GM19438 (cell line): Measurements from ENCODE around the gene DHRS11.

Experiments
- ATAC-seq: cut with Tn5 transposase; IDR thresholded peaks from one replicate; pipeline ENCODE4 v1.9.1; 2021; ENCODE audit warnings: low read depth; ENCODE audit not compliant: unreplicated experiment

The DHRS11 gene

DNA sequence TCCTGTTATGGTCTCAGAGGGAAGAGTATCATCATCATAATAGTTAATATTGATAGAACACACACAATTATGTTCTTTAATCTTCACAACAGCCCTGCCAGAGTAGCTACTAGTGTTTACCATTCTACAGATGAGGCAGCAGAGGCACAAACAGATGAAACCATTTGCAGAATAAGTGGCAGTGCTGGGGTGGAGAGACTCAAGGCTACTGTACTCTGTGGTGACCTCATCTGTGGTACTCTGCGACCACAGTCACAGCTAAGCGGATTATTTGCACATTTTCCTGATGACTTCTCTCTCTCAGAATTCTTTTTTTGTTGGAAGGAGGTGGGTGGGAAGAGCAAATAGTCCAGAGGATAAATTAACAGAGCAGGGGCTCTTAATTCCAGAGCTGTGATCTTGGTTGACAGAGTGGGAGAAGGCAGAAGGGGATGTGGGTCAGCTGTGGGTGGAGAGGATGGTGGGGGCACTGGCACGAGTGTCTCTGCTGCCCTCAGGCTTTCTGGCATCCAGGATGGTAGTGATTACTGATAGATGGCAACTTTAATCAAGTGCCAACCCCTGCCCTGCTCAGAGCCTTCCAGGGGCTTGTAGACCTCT, 51.5 kb downstream of the DHRS11 start:
- ATAC-seq = no peak

DNA sequence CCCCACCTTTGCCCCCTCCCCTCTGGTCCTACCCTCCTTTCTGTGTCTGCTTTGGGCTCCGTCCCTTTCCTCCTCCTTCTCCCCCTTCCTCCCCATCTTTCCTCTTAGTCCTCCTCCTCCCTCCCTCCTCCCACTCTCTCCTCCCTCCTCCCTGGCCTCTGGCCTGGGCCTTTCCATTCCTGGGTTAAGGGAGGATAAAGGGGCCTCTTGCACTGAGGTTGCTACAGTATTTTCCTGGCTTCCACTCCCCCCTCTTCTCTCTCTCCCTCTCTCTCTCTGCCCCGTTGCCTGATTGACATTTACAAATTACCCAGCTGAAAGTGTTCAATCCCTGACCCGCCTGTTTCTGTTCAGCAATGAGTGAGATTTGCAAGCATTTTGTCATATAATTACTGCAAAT, 53.7 kb downstream of the DHRS11 start:
- no peak for ATAC-seq

DNA sequence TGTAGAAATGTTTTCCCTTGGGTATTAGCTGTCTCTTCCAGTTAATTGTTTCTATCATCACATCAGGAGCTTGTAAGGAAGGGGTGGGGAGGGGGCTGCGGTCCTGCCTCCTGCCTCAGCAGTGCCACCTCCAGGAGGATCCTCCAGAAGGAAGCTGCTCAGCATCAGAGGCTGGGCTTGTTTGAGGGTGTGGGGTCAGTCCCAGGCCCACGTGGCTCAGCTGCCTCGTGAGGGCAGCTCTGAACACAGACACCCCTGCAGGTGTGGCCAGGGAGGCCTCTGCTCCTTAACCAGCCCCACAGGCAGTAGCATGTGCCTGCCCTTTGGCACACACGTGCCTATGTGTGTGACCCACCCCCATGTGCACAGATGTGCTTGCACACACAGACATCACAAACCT, 56.0 kb downstream of the DHRS11 start:
- ATAC-seq = no peak

DNA sequence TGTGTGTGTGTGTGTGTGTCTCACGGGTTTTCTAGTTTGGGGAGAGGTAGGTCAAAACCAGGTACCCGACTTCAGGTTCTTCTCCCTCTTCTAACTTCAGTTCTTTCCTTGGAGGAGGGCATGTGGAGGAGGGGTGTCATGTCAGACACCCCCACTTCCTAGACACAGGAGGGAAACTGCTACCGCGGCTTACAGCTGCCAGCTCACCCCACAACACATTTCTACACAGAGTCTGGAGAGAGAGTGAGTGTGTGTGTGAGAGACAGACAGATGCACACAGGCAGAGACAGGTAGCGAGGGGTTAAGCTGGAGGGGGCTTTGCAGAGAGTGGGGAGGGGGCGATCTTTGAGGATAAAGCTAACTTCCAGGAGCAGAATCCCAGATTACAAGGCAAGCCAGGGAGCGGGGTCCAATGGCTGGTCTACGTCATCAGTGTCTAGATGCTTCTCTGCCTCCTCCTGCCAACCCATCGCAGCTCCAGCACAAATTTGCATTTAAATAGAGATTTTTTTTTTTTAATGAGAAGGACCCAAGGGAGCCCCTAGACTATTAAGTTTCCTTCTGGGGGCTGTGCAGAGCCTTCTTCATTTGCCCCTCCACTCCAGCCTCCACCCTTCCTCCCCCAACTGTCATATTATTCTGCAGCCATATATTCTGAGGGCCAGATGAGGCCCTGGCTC, 58.6 kb downstream of the DHRS11 start:
- ATAC-seq = no peak
